ENCODE data around the gene ZNF554.

Gene ZNF554

DNA sequence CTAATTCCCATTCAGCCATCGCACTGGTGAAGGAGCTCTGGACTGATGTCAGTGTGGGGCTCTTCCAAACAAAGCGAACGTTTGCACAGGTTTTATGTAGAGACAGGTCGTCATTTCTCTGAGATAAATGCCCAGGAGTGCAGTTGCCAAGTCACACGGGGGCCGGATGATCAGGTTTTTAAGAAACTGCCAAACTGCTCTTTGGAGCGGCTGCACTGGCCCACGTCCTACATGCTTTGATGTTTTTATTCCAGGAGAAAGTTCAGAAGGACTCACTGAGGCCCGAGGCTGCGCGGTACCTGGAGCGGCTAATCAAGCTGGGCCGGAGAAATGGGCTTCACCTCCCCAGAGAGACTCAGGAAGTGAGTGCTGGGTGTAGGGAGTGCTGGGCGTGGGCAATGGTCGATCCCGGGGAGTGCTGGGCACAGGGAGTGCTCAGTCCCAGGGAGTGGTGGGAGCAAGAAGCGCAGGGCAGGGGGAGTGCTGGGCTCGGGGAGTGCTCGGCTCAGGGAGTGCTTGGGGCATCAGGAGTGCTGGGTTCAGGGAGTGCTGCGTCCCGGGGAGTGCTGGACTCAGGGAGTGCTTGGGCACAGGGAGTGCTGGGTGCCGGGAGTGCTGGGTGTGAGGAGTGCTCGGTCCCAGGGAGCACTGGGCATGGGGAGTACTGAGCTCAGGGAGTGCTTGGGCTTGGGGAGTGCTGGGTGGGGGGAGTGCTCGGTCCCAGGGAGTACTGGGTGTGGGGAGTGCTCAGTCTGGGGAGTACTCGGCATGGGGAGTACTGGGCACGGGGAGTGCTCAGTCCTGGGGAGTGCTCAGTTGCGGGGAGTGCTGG is 23.6 kb upstream of the ZNF554 start:
- no peaks in the 10 kb centered on the region for H3K9me2 ChIP-seq (replicated peaks; ENCODE audit: low read depth, low read length)
- H3F3A ChIP-seq (ENCODE audit: low read depth), result no peaks in the 10 kb centered on the region
- H2AFZ ChIP-seq (ENCODE audit: low read length), result no peak overlapping the region
- no peak overlapping the region for H3K4me2 ChIP-seq (ENCODE audit: low read depth, low read length, poor library complexity, severe bottlenecking)
- peaks cover 19% of the 10 kb centered on the region; the same call in 1 of the 2 replicates for H3K36me3 ChIP-seq (ENCODE audit: insufficient read depth, low read length)
- no peaks in the 10 kb centered on the region for H3K4me1 ChIP-seq (ENCODE audit: insufficient read depth, low read length, poor library complexity, severe bottlenecking)
- no peak overlapping the region for H3K4me3 ChIP-seq (ENCODE audit: low read length, poor library complexity, severe bottlenecking)
- TF ChIP-seq EZH2phosphoT487 (IDR thresholded peaks at IDR 0.05; ENCODE audit: borderline replicate concordance), result no peak
- TF ChIP-seq, protein P1, sequence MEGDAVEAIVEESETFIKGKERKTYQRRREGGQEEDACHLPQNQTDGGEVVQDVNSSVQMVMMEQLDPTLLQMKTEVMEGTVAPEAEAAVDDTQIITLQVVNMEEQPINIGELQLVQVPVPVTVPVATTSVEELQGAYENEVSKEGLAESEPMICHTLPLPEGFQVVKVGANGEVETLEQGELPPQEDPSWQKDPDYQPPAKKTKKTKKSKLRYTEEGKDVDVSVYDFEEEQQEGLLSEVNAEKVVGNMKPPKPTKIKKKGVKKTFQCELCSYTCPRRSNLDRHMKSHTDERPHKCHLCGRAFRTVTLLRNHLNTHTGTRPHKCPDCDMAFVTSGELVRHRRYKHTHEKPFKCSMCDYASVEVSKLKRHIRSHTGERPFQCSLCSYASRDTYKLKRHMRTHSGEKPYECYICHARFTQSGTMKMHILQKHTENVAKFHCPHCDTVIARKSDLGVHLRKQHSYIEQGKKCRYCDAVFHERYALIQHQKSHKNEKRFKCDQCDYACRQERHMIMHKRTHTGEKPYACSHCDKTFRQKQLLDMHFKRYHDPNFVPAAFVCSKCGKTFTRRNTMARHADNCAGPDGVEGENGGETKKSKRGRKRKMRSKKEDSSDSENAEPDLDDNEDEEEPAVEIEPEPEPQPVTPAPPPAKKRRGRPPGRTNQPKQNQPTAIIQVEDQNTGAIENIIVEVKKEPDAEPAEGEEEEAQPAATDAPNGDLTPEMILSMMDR (conservative IDR thresholded peaks at IDR 0.05; ENCODE audit: low read length), result no peak
- H3K9ac ChIP-seq (ENCODE audit: low read depth, low read length, poor library complexity, severe bottlenecking), result no peak overlapping the region
- H3K27me3 ChIP-seq (ENCODE audit: insufficient read depth, low read length, poor library complexity, severe bottlenecking), result no peaks in the 10 kb centered on the region
- no peaks in the 10 kb centered on the region for H3K9me3 ChIP-seq (ENCODE audit: insufficient read depth, low read depth, low read length)
- H4K20me1 ChIP-seq (ENCODE audit: insufficient read depth, low read length, poor library complexity, severe bottlenecking), result no peaks in the 10 kb centered on the region
- no peaks in the 10 kb centered on the region for H3K79me2 ChIP-seq (ENCODE audit: insufficient read depth, low read length)

DNA sequence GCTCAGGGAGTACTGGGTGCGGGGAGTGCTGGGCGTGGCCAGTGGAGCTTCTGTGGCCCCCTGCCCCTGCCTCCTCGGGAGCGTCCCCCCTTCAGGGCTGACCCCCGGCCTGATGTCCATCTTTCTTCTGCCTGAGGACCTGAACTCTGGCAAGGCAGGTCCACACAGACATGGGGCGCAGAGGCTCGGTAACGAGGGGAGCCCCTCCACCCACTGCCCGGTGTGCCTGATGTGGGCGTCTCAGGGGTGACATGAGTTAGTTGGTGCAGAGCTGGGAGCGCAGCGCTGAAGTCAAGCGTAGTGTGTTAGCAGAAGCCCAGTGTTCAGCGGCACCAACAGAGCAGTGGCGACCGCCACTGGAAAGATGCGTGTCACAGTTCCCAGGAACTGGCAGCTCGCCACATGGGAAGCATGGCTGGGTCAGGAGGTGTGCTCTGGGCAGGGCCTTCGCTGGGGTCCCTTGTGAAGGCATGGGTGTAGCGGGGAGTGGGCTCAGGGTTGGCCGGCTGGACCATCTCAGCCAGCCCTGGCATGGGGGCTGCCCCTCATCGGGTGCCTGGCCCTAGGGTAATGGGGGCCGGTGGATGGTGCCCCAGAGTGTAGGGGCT is 22.9 kb upstream of the ZNF554 start:
- H3K36me3 ChIP-seq (ENCODE audit: insufficient read depth, low read length), result peaks cover 21% of the 10 kb centered on the region; the same call in 1 of the 2 replicates
- TF ChIP-seq, protein P1 (conservative IDR thresholded peaks at IDR 0.05; ENCODE audit: low read length), result no peak
- no peak for TF ChIP-seq EZH2phosphoT487 (IDR thresholded peaks at IDR 0.05; ENCODE audit: borderline replicate concordance)
- H3K9me3 ChIP-seq (ENCODE audit: insufficient read depth, low read depth, low read length), result no peaks in the 10 kb centered on the region
- H3K4me1 ChIP-seq (ENCODE audit: insufficient read depth, low read length, poor library complexity, severe bottlenecking), result no peaks in the 10 kb centered on the region
- H3K4me2 ChIP-seq (ENCODE audit: low read depth, low read length, poor library complexity, severe bottlenecking), result no peak overlapping the region
- no peaks in the 10 kb centered on the region for H3F3A ChIP-seq (ENCODE audit: low read depth)
- H2AFZ ChIP-seq (ENCODE audit: low read length), result no peak overlapping the region
- no peaks in the 10 kb centered on the region for H3K27me3 ChIP-seq (ENCODE audit: insufficient read depth, low read length, poor library complexity, severe bottlenecking)
- no peak overlapping the region for H3K9ac ChIP-seq (ENCODE audit: low read depth, low read length, poor library complexity, severe bottlenecking)
- no peaks in the 10 kb centered on the region for H4K20me1 ChIP-seq (ENCODE audit: insufficient read depth, low read length, poor library complexity, severe bottlenecking)
- no peaks in the 10 kb centered on the region for H3K9me2 ChIP-seq (replicated peaks; ENCODE audit: low read depth, low read length)
- no peak overlapping the region for H3K4me3 ChIP-seq (ENCODE audit: low read length, poor library complexity, severe bottlenecking)
- no peaks in the 10 kb centered on the region for H3K79me2 ChIP-seq (ENCODE audit: insufficient read depth, low read length)

DNA sequence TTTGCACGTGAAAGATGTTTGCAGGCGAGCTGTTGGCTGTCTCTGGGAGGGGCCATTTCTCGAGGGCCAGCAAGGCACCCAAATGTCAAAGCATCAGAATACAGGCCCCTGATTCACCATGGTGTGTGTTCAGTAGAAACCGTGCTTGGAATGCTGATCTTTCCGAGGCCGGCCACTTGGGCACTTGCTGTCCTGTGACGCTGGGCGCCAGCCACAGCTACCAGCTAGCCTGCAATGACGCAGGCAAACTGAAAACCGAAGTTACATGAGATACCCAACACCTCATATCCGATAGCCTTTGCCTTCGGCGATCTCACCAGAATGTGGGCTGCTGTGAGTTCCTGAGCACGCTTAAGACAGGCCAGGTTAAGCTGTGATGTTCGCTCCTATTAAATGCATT is 22.4 kb upstream of the ZNF554 start:
- Histone ChIP-seq H3K9me2 (replicated peaks; ENCODE audit: low read depth, low read length) (no peaks in the 10 kb centered on the region), H3K4me2 (ENCODE audit: low read depth, low read length, poor library complexity, severe bottlenecking) (no peak overlapping the region), H2AFZ (ENCODE audit: low read length) (no peak overlapping the region), H3K27me3 (ENCODE audit: insufficient read depth, low read length, poor library complexity, severe bottlenecking) (no peaks in the 10 kb centered on the region), H3K9ac (ENCODE audit: low read depth, low read length, poor library complexity, severe bottlenecking) (no peak overlapping the region), H3K79me2 (ENCODE audit: insufficient read depth, low read length) (no peaks in the 10 kb centered on the region), H3F3A (ENCODE audit: low read depth) (no peaks in the 10 kb centered on the region), H3K4me1 (ENCODE audit: insufficient read depth, low read length, poor library complexity, severe bottlenecking) (no peaks in the 10 kb centered on the region), H3K36me3 (ENCODE audit: insufficient read depth, low read length) (peaks cover 21% of the 10 kb centered on the region; the same call in 1 of the 2 replicates), H3K4me3 (ENCODE audit: low read length, poor library complexity, severe bottlenecking) (no peak overlapping the region), H3K9me3 (ENCODE audit: insufficient read depth, low read depth, low read length) (no peaks in the 10 kb centered on the region), H4K20me1 (ENCODE audit: insufficient read depth, low read length, poor library complexity, severe bottlenecking) (no peaks in the 10 kb centered on the region)
- TF ChIP-seq EZH2phosphoT487 (IDR thresholded peaks at IDR 0.05; ENCODE audit: borderline replicate concordance), result no peak
- TF ChIP-seq, protein P1 (conservative IDR thresholded peaks at IDR 0.05; ENCODE audit: low read length), result no peak
